ENCODE measurements around the gene AGL.
"Not testable (repeated sequence)": the region's sequence is repeated elsewhere in the genome, so short reads cannot be mapped to it uniquely, and the experiment has no call there.

DNA sequence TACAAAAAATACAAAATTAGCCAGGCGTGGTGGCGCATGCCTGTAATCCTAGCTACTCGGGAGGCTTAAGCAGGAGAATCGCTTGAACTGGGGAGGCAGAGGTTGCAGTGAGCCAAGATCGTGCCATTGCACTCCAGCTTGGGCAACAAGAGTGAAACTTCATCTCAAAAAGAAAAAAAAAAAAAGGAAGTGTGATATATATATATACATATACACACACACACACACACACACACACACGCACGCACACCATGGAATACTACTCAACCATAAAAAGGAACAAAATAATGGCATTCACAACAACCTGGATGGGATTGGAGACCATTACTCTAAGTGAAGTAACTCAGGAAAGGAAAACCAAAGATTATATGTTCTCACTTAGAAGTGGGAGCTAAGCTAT, 16.2 kb upstream of the AGL start:
- TF ChIP-seq, protein P1, sequence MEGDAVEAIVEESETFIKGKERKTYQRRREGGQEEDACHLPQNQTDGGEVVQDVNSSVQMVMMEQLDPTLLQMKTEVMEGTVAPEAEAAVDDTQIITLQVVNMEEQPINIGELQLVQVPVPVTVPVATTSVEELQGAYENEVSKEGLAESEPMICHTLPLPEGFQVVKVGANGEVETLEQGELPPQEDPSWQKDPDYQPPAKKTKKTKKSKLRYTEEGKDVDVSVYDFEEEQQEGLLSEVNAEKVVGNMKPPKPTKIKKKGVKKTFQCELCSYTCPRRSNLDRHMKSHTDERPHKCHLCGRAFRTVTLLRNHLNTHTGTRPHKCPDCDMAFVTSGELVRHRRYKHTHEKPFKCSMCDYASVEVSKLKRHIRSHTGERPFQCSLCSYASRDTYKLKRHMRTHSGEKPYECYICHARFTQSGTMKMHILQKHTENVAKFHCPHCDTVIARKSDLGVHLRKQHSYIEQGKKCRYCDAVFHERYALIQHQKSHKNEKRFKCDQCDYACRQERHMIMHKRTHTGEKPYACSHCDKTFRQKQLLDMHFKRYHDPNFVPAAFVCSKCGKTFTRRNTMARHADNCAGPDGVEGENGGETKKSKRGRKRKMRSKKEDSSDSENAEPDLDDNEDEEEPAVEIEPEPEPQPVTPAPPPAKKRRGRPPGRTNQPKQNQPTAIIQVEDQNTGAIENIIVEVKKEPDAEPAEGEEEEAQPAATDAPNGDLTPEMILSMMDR (IDR thresholded peaks at IDR 0.05) = not testable (repeated sequence)
- TF ChIP-seq POLR2A (IDR thresholded peaks at IDR 0.05) = not testable (repeated sequence)

Measured in Peyer's patch (tissue), 4 donors.